HEK293 (cell line): ENCODE data around the gene PCDHA2.

Experiments
- HOXD13 ChIP-seq: sonication (generic); formaldehyde crosslinking; IDR thresholded peaks from 2 replicates; pipeline ENCODE4 v1.8.0; 2022; ENCODE audit warnings: missing genetic modification reagents, borderline replicate concordance
- KLF7 ChIP-seq: fragments of 450-650 bp; formaldehyde crosslinking; IDR thresholded peaks from 2 replicates; pipeline ENCODE4 v1.5.1; 2016; ENCODE audit warnings: missing biosample characterization, missing genetic modification characterization, borderline replicate concordance
- KLF9 ChIP-seq: fragments of 450-650 bp; formaldehyde crosslinking; IDR thresholded peaks from 2 replicates; pipeline ENCODE4 v1.5.1; 2016; ENCODE audit warnings: missing biosample characterization, missing genetic modification characterization, low read depth
- WT1 ChIP-seq: fragments of 450-650 bp; formaldehyde crosslinking; IDR thresholded peaks from 2 replicates; pipeline ENCODE4 v1.5.1; 2016; ENCODE audit warnings: missing biosample characterization, missing genetic modification characterization
- ZNF114 ChIP-seq: fragments of 450-650 bp; formaldehyde crosslinking; IDR thresholded peaks from 2 replicates; pipeline ENCODE4 v1.5.0; 2017; ENCODE audit warnings: missing biosample characterization, missing genetic modification characterization
- ZNF530 ChIP-seq: fragments of 450-650 bp; formaldehyde crosslinking; IDR thresholded peaks from 2 replicates; pipeline ENCODE4 v1.5.1; 2016; ENCODE audit warnings: low read depth, missing biosample characterization, missing genetic modification characterization
- ZSCAN18 ChIP-seq: fragments of 450-650 bp; formaldehyde crosslinking; IDR thresholded peaks from 2 replicates; pipeline ENCODE4 v1.5.1; 2016; ENCODE audit warnings: missing biosample characterization, missing genetic modification characterization
- TF ChIP-seq, protein P1 (sequence below): fragments of 450-650 bp; formaldehyde crosslinking; IDR thresholded peaks from 2 replicates; pipeline ENCODE4 v1.5.1; 2016; ENCODE audit warnings: missing biosample characterization, missing genetic modification characterization
- TF ChIP-seq, protein P2 (sequence below): fragments of 450-650 bp; formaldehyde crosslinking; IDR thresholded peaks from 2 replicates; pipeline ENCODE4 v1.5.1; 2016; ENCODE audit warnings: missing biosample characterization, missing genetic modification characterization

GRCh38 chr5:140780512-140780911, 14.1 kb upstream of the PCDHA2 start:
- TF ChIP-seq KLF9 (tag by site-specific recombination) (no peak), ZNF114 (tag by site-specific recombination) (no peak), ZNF530 (tag by site-specific recombination) (no peak), WT1 (tag by site-specific recombination) (no peak), ZSCAN18 (tag by site-specific recombination) (no peak), KLF7 (tag by site-specific recombination) (no peak), HOXD13 (CRISPR knock-in tag) (no peak)
- TF ChIP-seq, protein P1, sequence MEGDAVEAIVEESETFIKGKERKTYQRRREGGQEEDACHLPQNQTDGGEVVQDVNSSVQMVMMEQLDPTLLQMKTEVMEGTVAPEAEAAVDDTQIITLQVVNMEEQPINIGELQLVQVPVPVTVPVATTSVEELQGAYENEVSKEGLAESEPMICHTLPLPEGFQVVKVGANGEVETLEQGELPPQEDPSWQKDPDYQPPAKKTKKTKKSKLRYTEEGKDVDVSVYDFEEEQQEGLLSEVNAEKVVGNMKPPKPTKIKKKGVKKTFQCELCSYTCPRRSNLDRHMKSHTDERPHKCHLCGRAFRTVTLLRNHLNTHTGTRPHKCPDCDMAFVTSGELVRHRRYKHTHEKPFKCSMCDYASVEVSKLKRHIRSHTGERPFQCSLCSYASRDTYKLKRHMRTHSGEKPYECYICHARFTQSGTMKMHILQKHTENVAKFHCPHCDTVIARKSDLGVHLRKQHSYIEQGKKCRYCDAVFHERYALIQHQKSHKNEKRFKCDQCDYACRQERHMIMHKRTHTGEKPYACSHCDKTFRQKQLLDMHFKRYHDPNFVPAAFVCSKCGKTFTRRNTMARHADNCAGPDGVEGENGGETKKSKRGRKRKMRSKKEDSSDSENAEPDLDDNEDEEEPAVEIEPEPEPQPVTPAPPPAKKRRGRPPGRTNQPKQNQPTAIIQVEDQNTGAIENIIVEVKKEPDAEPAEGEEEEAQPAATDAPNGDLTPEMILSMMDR (tag by site-specific recombination) = no peak
- TF ChIP-seq, protein P2, sequence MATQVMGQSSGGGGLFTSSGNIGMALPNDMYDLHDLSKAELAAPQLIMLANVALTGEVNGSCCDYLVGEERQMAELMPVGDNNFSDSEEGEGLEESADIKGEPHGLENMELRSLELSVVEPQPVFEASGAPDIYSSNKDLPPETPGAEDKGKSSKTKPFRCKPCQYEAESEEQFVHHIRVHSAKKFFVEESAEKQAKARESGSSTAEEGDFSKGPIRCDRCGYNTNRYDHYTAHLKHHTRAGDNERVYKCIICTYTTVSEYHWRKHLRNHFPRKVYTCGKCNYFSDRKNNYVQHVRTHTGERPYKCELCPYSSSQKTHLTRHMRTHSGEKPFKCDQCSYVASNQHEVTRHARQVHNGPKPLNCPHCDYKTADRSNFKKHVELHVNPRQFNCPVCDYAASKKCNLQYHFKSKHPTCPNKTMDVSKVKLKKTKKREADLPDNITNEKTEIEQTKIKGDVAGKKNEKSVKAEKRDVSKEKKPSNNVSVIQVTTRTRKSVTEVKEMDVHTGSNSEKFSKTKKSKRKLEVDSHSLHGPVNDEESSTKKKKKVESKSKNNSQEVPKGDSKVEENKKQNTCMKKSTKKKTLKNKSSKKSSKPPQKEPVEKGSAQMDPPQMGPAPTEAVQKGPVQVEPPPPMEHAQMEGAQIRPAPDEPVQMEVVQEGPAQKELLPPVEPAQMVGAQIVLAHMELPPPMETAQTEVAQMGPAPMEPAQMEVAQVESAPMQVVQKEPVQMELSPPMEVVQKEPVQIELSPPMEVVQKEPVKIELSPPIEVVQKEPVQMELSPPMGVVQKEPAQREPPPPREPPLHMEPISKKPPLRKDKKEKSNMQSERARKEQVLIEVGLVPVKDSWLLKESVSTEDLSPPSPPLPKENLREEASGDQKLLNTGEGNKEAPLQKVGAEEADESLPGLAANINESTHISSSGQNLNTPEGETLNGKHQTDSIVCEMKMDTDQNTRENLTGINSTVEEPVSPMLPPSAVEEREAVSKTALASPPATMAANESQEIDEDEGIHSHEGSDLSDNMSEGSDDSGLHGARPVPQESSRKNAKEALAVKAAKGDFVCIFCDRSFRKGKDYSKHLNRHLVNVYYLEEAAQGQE = no peak
